ENCODE measurements around the gene PARL. TPM values are rescaled to one million over a fixed set of nuclear protein-coding genes. Genes with fewer than 3 reads are reported as not detected.
A peak's percentile ranks its signal among the peaks of the same experiment; 100 is the strongest.

The PARL gene
- total RNA-seq, 1 experiment from 2014 or later, result 69.7 TPM

- Histone ChIP-seq H3K9me3 (ENCODE audit: control insufficient read depth in 1 of 2, insufficient read depth in 1 of 2, low read depth in 1 of 2, low read length in 2 of 2) (no peaks in the 10 kb centered on the region), H3K27me3 (ENCODE audit: insufficient read depth, low read length) (no peaks in the 10 kb centered on the region), H3K4me3 (replicated peaks in 1 of 2; ENCODE audit: low read depth in 1 of 2, low read length in 2 of 2) (no peak overlapping the region; a peak in 1 of 4 replicates), H3K27ac (ENCODE audit: low read depth, low read length) (no peak overlapping the region), H3K4me1 (ENCODE audit: control insufficient read depth in 1 of 2, insufficient read depth in 2 of 2, low read length in 2 of 2) (peaks cover 6 to 16% of the 10 kb centered on the region in 2 experiments; a peak in 3 of 4 replicates), H3K4me2 (ENCODE audit: low read length) (peak overlapping the region; percentile 93; the same call in 1 of the 2 replicates), H3K79me2 (ENCODE audit: insufficient read depth, low read length) (peaks cover 38% of the 10 kb centered on the region), H3K9me2 (ENCODE audit: insufficient read depth) (no peaks in the 10 kb centered on the region), H4K20me1 (ENCODE audit: insufficient read depth) (no peaks in the 10 kb centered on the region), H3K9ac (ENCODE audit: low read length) (no peak overlapping the region), H3K36me3 (ENCODE audit: control insufficient read depth in 1 of 2, insufficient read depth in 2 of 2, low read length in 2 of 2) (no peaks in the 10 kb centered on the region), H2AFZ (ENCODE audit: low read depth, low read length, poor library complexity, severe bottlenecking) (no peak overlapping the region)
- POLR2A ChIA-PET, result no interaction called here
- intact Hi-C loops (cut with micrococcal nuclease), result loop anchor here (10.0 kb wide), 1 partner anchor 761 kb away; no protein-coding TSS in a partner anchor
- ATAC-seq, result no peak
- TF ChIP-seq CEBPB (IDR thresholded peaks at IDR 0.05; ENCODE audit: low read depth) (no peak), YY1 (IDR thresholded peaks at IDR 0.05; ENCODE audit: extremely low read depth, insufficient replicate concordance, low read depth, low read length) (no peak)
- RAD21 ChIA-PET (ENCODE audit: low non-redundant PET in 1 of 2, low total read pairs in 2 of 2, uncharacterized antibody in 2 of 2, unreplicated experiment in 2 of 2), result no interaction called here
- CTCF ChIA-PET, result interaction anchor here (1.0 to 1.5 kb wide), 3 partner anchors 10 to 404 kb away, joined by 3 to 10 read pairs (median 3); partner anchors contain the start of gene CAMK2N2
- no TSS peak for BruUV-seq (replicated peaks)
- no peak for DNase-seq (ENCODE audit: low read depth, low spot score)
Measured at GRCh38 chr3:183885766-183886165, 1.1 kb upstream of the PARL start.

GRCh38 chr3:183884097-183884426 is 618 bp downstream of the PARL start:
- no peaks in the 10 kb centered on the region for H3K36me3 ChIP-seq (ENCODE audit: control insufficient read depth in 1 of 2, insufficient read depth in 2 of 2, low read length in 2 of 2)
- CTCF ChIA-PET, result interaction anchor here (0.7 to 1.6 kb wide), 7 partner anchors 11 to 413 kb away, joined by 3 to 10 read pairs (median 3); partner anchors contain the start of genes ABCC5 and MAP6D1
- H3K4me2 ChIP-seq (ENCODE audit: low read length), result peak overlapping the region; percentile 93
- peak overlapping the region; percentile 64 for H3K27ac ChIP-seq (ENCODE audit: low read depth, low read length)
- POLR2A ChIA-PET, result interaction anchor here (1.1 to 1.5 kb wide), 2 partner anchors 9 to 12 kb away, joined by 3 to 4 read pairs; no protein-coding TSS in a partner anchor
- RAD21 ChIA-PET (ENCODE audit: low non-redundant PET in 1 of 2, low total read pairs in 2 of 2, uncharacterized antibody in 2 of 2, unreplicated experiment in 2 of 2), result no interaction called here
- no peak for ATAC-seq
- peaks cover 56% of the 10 kb centered on the region for H3K79me2 ChIP-seq (ENCODE audit: insufficient read depth, low read length)
- intact Hi-C loops (cut with micrococcal nuclease), result loop anchor here (5.0 to 10.0 kb wide), 2 partner anchors 417 to 759 kb away; no protein-coding TSS in a partner anchor
- H2AFZ ChIP-seq (ENCODE audit: low read depth, low read length, poor library complexity, severe bottlenecking), result no peak overlapping the region
- no peak for TF ChIP-seq EGR1 (IDR thresholded peaks at IDR 0.05; ENCODE audit: low read depth)
- TF ChIP-seq ATF3 (IDR thresholded peaks at IDR 0.05), result no peak
- no peak for TF ChIP-seq ZNF274 (IDR thresholded peaks at IDR 0.05; ENCODE audit: low read depth, low read length)
- no peak for TF ChIP-seq ZFX (IDR thresholded peaks at IDR 0.05)
- TF ChIP-seq CTCF (IDR thresholded peaks at IDR 0.05 in 2 of 3, conservative IDR thresholded peaks at IDR 0.05 in 1 of 3; ENCODE audit: borderline replicate concordance in 1 of 3, insufficient read depth in 1 of 3, low read depth in 2 of 3, low read length in 2 of 3), result no peak
- TF ChIP-seq TCF7L2 (IDR thresholded peaks at IDR 0.05; ENCODE audit: borderline replicate concordance, extremely low read depth, insufficient read depth, insufficient read length), result no peak
- no peaks in the 10 kb centered on the region for H3K9me2 ChIP-seq (ENCODE audit: insufficient read depth)
- H4K20me1 ChIP-seq (ENCODE audit: insufficient read depth), result no peaks in the 10 kb centered on the region
- H3K27me3 ChIP-seq (ENCODE audit: insufficient read depth, low read length), result no peaks in the 10 kb centered on the region
- no peak for DNase-seq (ENCODE audit: low read depth, low spot score)
- peaks cover 6 to 16% of the 10 kb centered on the region in 2 experiments; a peak in 3 of 4 replicates for H3K4me1 ChIP-seq (ENCODE audit: control insufficient read depth in 1 of 2, insufficient read depth in 2 of 2, low read length in 2 of 2)
- H3K4me3 ChIP-seq (replicated peaks in 1 of 2; ENCODE audit: low read depth in 1 of 2, low read length in 2 of 2), result peak overlapping the region; percentile 99 to 100
- H3K9me3 ChIP-seq (ENCODE audit: control insufficient read depth in 1 of 2, insufficient read depth in 1 of 2, low read depth in 1 of 2, low read length in 2 of 2), result no peaks in the 10 kb centered on the region
- peak overlapping the region; percentile 91 for H3K9ac ChIP-seq (ENCODE audit: low read length)
- BruUV-seq (replicated peaks), result no TSS peak

All from HCT116 (cell line).